ENCODE results near the gene SLC8A3.

SLC8A3 gene

GRCh38 chr14:70097576-70098249 is 91.0 kb downstream of the SLC8A3 start:
- Histone ChIP-seq H3K27ac (ENCODE audit: low read length) (no peak overlapping the region), H3K4me2 (ENCODE audit: low read length) (no peak overlapping the region), H3K9me3 (ENCODE audit: insufficient read depth, low read length) (no peaks in the 10 kb centered on the region), H3K27me3 (ENCODE audit: low read depth, low read length) (peaks cover 33% of the 10 kb centered on the region), H3K4me3 (ENCODE audit: low read length) (no peak overlapping the region), H3K79me2 (ENCODE audit: low read length) (no peaks in the 10 kb centered on the region), H2AFZ (ENCODE audit: low read depth, low read length) (no peak overlapping the region), H3K4me1 (ENCODE audit: low read length) (peaks cover 6% of the 10 kb centered on the region), H3K9ac (ENCODE audit: low read length) (no peak overlapping the region), H3K36me3 (replicated peaks; ENCODE audit: low read depth, low read length) (no peaks in the 10 kb centered on the region), H4K20me1 (ENCODE audit: insufficient read depth, low read length) (no peaks in the 10 kb centered on the region)
- no peak for TF ChIP-seq EZH2phosphoT487 (IDR thresholded peaks at IDR 0.05; ENCODE audit: low read depth)
- TF ChIP-seq CTCF (IDR thresholded peaks at IDR 0.05; ENCODE audit: low read depth, low read length) = no peak

- no peaks in the 10 kb centered on the region for H3K79me2 ChIP-seq (ENCODE audit: low read length)
- H4K20me1 ChIP-seq (ENCODE audit: insufficient read depth, low read length) = no peaks in the 10 kb centered on the region
- H3K27ac ChIP-seq (ENCODE audit: low read length) = no peak overlapping the region
- H3K9ac ChIP-seq (ENCODE audit: low read length) = no peak overlapping the region
- H2AFZ ChIP-seq (ENCODE audit: low read depth, low read length) = no peak overlapping the region
- H3K36me3 ChIP-seq (replicated peaks; ENCODE audit: low read depth, low read length) = no peaks in the 10 kb centered on the region
- H3K4me1 ChIP-seq (ENCODE audit: low read length) = peaks cover 6% of the 10 kb centered on the region
- H3K4me3 ChIP-seq (ENCODE audit: low read length) = no peak overlapping the region
- TF ChIP-seq CTCF (IDR thresholded peaks at IDR 0.05; ENCODE audit: low read depth, low read length) = no peak
- TF ChIP-seq EZH2phosphoT487 (IDR thresholded peaks at IDR 0.05; ENCODE audit: low read depth) = no peak
- no peaks in the 10 kb centered on the region for H3K9me3 ChIP-seq (ENCODE audit: insufficient read depth, low read length)
- no peak overlapping the region for H3K4me2 ChIP-seq (ENCODE audit: low read length)
- peaks cover 32% of the 10 kb centered on the region; the same call in 1 of the 2 replicates for H3K27me3 ChIP-seq (ENCODE audit: low read depth, low read length)
Measured at GRCh38 chr14:70096866-70097265, 91.9 kb downstream of the SLC8A3 start.

GRCh38 chr14:70094631-70095030 is 94.1 kb downstream of the SLC8A3 start:
- Histone ChIP-seq H3K9me3 (ENCODE audit: insufficient read depth, low read length) (no peaks in the 10 kb centered on the region), H3K4me1 (ENCODE audit: low read length) (peaks cover 6% of the 10 kb centered on the region), H3K27me3 (ENCODE audit: low read depth, low read length) (peaks cover 24% of the 10 kb centered on the region; the same call in 1 of the 2 replicates), H3K27ac (ENCODE audit: low read length) (no peak overlapping the region), H3K4me3 (ENCODE audit: low read length) (no peak overlapping the region), H3K79me2 (ENCODE audit: low read length) (no peaks in the 10 kb centered on the region), H3K36me3 (replicated peaks; ENCODE audit: low read depth, low read length) (no peaks in the 10 kb centered on the region), H3K4me2 (ENCODE audit: low read length) (no peak overlapping the region), H3K9ac (ENCODE audit: low read length) (no peak overlapping the region), H4K20me1 (ENCODE audit: insufficient read depth, low read length) (no peaks in the 10 kb centered on the region), H2AFZ (ENCODE audit: low read depth, low read length) (no peak overlapping the region)
- TF ChIP-seq CTCF (IDR thresholded peaks at IDR 0.05; ENCODE audit: low read depth, low read length) = no peak
- TF ChIP-seq EZH2phosphoT487 (IDR thresholded peaks at IDR 0.05; ENCODE audit: low read depth) = no peak

- Histone ChIP-seq H2AFZ (ENCODE audit: low read depth, low read length) (no peak overlapping the region), H4K20me1 (ENCODE audit: insufficient read depth, low read length) (no peaks in the 10 kb centered on the region), H3K9me3 (ENCODE audit: insufficient read depth, low read length) (no peaks in the 10 kb centered on the region), H3K79me2 (ENCODE audit: low read length) (no peaks in the 10 kb centered on the region), H3K9ac (ENCODE audit: low read length) (no peak overlapping the region), H3K36me3 (replicated peaks; ENCODE audit: low read depth, low read length) (no peaks in the 10 kb centered on the region), H3K4me1 (ENCODE audit: low read length) (peaks cover 6% of the 10 kb centered on the region), H3K4me2 (ENCODE audit: low read length) (no peak overlapping the region), H3K27ac (ENCODE audit: low read length) (no peak overlapping the region), H3K4me3 (ENCODE audit: low read length) (no peak overlapping the region), H3K27me3 (ENCODE audit: low read depth, low read length) (peaks cover 19% of the 10 kb centered on the region; the same call in 1 of the 2 replicates)
- TF ChIP-seq EZH2phosphoT487 (IDR thresholded peaks at IDR 0.05; ENCODE audit: low read depth) = no peak
- TF ChIP-seq CTCF (IDR thresholded peaks at IDR 0.05; ENCODE audit: low read depth, low read length) = no peak
Measured at GRCh38 chr14:70094106-70094505, 94.6 kb downstream of the SLC8A3 start.
